Activated effector memory CD4-positive, alpha-beta T cell treated with Interleukin-2 at 50 U/mL for 16 hours (primary cell): ENCODE data around the gene DNAJC10.
A peak's percentile ranks its signal among the peaks of the same experiment; 100 is the strongest.
"Not testable (repeated sequence)": the region's sequence is repeated elsewhere in the genome, so short reads cannot be mapped to it uniquely, and the experiment has no call there.

Source experiments
- DNase-seq: peaks from one replicate; pipeline ENCODE4 v3.0.0-alpha.2; 2020

The DNAJC10 gene

DNA sequence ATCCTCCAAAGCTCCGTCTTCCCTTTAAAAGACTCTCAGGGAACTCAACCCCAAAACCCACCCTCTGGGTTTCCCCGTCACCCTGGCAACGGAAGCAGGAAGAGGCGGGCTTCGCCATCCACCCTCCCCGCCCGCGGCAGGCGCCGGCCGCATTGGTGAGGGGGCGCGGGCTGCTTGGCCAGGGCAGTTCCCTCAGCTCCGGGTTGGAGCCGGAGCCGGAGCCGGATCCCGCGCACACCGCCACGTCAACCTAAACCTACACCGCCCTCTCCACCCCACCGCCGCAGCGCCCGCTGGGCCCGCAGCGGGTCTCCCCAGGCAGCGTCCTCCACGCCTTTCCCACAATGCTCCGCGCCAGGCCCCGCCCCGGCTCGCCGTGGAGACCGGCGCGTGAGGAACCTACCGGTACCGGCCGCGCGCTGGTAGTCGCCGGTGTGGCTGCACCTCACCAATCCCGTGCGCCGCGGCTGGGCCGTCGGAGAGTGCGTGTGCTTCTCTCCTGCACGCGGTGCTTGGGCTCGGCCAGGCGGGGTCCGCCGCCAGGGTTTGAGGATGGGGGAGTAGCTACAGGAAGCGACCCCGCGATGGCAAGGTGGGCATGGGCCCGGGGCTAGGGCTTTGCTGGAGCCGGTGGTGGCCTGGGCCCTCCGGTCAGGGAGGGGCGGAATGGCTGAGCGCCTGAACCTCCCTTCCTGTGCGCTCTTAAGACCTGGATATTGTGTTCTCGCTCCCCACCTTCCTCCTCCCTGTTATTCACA is at the start of gene DNAJC10:
TSS of gene DNAJC10 (plus strand) at position 366 of the 758 bp plus-strand sequence. CDS start 1,830 bp downstream, outside the sequence.
- DNase-seq: peak; percentile 77

GRCh38 chr2:182666674-182667314 is 49.3 kb upstream of the DNAJC10 start:
- DNase-seq: no peak

DNA sequence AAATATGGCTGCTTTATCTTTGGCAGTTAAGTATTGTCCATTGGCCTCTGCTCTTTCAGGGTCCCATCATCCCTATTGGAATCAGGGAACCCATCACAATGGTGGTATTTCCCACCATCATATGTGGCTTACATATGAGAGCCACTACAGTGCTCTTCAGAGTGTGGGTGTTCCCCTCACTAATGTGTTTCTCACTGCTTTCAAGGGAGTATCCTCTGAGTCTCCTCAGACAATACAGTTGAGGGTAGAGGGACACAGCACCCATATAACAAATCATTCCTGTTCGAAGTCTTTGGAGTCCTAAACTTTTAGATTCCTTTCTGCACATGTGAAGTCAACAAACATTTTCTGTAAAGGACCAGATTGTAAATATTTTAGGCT is 48.8 kb upstream of the DNAJC10 start:
- DNase-seq: no peak

DNA sequence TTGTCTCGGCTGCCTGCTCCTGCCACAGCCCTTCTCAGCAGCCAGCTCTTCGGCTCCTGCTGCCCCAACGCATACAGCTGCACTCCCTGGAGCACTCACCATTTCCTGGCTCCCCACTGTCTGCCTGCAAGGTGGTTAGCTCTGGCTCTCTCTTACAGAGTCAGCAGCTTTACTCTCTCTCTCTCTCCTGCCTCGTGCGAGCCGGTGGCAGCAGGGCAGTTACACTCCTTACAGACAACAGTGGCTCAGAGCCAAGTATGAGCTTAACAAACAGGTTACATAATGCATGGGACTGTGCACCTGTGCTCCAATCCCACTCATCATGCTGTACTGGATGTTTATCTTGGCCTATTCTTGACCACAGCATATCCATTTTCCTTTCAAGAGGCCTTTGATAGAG is 47.4 kb upstream of the DNAJC10 start:
- DNase-seq: no peak

DNA sequence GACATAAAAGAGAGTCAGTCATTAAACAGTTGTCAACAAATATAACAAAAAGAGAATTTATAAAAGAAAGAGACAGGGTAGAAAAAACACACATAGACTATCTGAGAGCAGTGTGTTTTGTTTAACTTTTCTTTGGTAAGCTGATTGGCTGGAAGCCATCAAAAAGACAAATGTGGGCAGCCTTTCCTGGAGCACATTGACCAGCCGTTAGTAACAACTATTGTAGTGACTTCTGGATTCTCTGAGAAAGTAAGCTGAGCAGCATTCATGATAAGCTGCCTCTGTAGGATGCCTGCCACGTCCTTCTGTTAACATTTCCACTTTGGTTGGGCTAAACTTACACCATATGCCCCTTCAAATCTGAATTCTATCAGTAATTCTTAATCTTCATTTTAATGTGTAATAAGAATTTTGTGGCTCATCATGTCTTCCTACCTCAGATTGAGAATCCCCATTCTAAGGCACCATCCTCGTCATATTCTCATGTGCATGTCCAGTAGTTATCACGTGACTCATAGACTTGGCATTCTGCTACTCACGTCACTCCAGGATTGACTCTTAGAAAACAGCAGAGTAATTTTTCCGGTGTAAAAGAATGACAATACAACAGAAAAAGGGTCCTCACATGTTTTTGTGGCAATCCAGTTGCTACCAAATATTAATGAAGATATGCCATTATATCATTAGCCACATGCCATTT is 43.4 kb upstream of the DNAJC10 start:
- DNase-seq: no peak

DNA sequence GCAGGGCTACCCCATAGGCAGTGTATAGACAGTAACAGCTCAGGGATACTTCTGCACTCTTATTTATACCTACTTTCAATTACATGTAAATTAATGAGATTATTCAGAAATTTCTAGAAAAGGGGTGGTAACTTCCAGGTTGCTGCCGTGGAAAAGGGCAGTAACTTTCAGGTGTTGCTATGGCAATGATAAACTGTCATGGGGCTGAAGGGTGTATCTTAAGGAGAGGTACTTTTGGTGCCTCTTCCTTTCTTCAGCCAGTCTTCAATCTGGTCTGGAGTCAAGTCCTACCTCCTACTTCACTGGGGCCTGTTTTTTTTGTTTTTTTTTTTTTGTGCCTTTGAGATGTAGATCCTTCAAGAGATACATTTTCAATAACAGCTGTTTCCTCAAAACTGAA is 35.2 kb upstream of the DNAJC10 start:
- no peak for DNase-seq

GRCh38 chr2:182682210-182682609 is 33.8 kb upstream of the DNAJC10 start:
- no peak for DNase-seq

DNA sequence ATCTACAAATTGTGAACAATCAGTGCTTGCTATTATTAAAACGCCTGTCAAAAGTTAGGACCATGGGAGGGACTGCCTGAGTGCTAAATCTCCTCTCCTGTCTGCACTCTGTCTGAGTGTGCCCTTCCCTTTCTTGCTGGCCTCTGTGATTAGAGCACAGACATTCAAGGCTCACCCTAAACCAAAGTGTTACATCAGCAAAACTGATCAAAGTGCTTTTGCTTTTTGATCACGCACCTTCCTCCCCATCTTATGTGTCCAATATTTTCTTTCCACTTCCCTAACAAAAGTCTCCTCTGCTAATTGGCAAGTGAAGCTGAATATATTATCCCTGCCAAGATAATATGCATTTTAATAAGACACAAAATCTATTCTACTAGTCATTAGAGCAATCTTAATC is 30.5 kb upstream of the DNAJC10 start:
- DNase-seq: no peak

DNA sequence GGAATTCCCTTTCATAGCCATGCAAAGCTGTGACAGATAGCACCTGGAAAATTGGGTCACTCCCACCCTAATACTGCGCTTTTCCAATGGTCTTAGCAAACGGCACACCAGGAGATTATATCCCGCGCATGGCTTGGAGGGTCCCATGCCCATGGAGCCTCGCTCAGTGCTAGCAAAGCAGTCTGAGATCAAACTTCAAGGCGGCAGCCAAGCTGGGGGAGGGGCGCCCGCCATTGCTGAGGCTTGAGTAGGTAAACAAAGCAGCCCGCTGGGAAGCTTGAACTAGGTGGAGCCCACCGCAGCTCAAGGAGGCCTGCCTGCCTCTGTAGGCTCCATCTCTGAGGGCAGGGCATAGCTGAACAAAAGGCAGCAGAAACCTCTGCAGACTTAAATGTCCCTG is 29.3 kb upstream of the DNAJC10 start:
- not testable (repeated sequence) for DNase-seq

GRCh38 chr2:182694189-182694588 is 21.9 kb upstream of the DNAJC10 start:
- no peak for DNase-seq

- no peak for DNase-seq
These were observed 20.3 kb upstream of the DNAJC10 start for GRCh38 chr2:182695776-182696175.

DNA sequence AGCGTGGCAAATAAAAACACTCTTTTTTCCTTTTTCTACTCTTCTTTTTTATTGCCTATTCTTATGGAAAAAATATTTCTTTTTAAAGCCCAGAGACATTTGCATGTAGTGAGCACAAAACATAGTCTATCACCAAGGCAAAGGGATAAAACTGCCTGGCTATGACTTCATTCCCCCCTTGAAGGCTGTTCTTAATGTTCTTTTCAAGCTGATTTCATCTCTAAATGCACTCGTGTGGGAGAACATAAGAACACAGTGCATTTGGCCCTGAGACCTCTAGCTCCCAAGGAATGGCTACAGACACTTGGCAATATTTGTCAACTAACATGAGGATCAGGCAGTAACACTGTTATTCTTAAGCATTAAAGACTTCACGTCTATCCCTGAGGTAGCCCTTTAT is 17.4 kb upstream of the DNAJC10 start:
- DNase-seq: no peak

DNA sequence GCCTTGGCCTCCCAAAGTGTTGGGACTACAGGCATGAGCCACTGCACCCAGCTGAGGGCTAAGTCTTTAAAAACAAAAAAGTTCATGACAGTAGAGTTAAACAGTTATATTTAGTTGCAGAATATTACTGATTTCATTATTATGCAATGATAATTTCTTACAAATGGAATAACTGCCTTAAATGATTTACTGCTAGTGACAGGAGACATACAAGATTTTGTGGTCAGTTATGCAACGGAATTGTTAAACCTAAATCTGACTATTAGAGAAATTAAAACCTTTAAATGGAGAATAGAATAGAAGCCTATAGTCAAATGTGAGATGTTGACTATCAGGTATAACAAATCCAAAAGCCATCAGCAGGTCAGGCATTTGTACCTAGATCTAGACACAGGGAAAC is 10.3 kb upstream of the DNAJC10 start:
- no peak for DNase-seq

DNA sequence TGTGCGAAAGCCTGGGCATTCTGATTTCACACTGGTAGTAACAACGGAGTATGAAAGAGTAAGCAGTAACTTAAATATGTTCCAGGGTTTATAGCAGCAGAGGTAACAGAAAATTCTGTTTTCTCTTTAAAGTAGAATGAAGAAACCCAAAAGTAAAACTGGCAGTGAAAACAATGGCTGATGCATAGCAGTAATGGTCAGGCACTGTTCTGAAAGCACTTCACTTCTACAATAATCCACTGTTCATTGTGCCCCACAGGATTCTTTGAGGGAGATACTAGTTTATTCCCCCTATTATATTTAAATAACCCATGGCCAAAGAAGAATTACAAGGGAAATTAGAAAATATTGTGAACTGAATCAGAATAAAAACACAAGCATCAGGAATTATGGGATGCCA is 9.3 kb upstream of the DNAJC10 start:
- DNase-seq: no peak

DNA sequence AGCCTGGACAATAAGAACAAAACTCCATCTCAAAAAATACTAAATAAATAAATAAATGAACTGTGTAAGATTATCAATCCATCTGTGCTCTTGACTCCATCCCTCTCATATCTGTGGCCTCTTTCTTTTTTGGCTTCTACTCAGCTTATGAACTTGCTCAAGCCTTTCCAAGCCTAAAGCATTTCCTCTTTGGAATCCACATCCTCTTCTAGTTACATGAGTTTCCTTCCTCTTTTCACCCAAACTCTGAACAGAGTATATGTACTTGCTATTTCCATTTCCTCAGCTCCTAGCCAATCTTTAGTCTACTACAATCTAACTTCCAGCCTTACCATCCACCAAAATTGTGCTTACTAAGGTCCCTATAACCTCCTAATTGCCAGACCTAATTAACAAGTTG is 2.5 kb upstream of the DNAJC10 start:
- no peak for DNase-seq

DNA sequence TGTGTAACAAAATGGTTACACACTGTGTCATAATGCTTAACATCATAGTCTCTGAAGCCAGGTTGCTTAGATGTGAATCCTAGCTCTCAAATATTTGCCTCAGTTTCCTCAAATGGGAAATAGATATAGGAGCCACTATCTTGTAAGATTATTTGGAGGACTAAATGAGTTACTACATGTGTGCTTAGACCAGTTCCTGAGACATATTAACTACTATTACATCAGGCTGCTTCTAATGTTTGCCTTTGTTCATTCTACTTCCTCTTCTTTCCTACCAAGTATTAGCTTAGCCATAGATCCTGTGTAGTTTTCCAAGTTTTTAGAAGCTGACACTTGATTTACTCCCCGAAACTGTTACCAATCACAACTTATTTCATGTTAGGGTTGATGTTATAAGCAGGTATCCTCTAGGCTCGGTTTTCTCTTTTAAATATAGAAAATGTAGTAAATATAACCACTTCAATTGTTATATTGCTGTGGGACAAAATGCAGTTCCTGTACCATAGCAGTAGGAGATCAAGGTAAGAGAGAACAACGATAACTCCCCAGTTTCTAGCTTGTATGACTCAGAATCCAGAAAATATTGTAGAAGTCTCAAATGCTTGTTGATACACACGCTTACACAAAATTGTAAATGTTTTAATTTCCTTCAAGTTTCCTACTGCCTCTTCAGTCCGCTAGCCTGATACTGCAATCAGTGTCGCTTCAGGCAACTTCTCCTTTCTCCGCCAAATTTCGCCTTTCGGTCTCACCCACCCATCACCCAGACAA is 751 bp upstream of the DNAJC10 start:
- no peak for DNase-seq

- DNase-seq: no peak
These were observed 558 bp downstream of the DNAJC10 start for GRCh38 chr2:182716650-182716979.

GRCh38 chr2:182717416-182717815 is 1.4 kb downstream of the DNAJC10 start:
- DNase-seq: no peak

- no peak for DNase-seq
These were observed 1.8 kb downstream of the DNAJC10 start for GRCh38 chr2:182717816-182718215.

- DNase-seq: no peak
These were observed 2.4 kb downstream of the DNAJC10 start for GRCh38 chr2:182718459-182718858.

GRCh38 chr2:182719116-182719515 is 3.1 kb downstream of the DNAJC10 start:
- not testable (repeated sequence) for DNase-seq

DNA sequence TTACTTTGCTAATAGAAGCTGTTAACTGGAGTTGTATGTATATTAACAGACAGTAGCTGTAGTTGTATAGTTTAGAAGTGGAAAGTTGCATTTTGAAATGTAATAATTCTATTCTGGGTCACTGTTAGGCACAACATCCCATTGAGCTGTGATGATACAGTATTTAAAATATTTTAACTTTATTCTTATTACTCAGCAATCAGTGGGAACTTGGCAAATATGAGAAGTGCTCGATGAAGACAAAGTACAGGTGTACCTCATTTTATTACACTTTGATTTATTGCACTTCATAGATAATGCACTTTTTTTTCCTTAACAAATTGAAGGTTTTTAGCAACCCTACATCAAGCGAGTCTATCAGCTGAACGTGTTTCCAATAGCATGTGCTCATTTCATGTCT is 8.6 kb downstream of the DNAJC10 start:
- DNase-seq: no peak

DNA sequence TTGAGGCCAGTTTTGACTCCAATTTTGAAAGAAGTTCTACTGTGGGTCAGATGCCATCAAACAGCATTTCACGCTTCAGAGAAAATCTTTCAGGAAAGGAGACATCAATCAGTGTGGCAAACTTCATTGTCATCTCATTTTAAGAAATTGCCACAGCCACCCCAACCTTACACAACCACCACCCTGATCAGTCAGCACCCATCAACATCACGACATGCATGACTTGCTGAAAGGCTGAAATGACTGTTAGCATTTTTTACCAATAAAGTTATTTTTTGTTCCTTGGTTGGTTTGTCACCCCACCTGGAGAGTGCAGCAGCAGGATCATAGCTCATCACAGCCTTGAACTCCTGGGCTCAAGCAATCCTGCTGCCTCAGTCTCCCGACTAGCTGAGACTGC is 10.4 kb downstream of the DNAJC10 start:
- DNase-seq: no peak

GRCh38 chr2:182728014-182728413 is 12.0 kb downstream of the DNAJC10 start:
- no peak for DNase-seq
